ENCODE results near the gene SNU13.

DNA sequence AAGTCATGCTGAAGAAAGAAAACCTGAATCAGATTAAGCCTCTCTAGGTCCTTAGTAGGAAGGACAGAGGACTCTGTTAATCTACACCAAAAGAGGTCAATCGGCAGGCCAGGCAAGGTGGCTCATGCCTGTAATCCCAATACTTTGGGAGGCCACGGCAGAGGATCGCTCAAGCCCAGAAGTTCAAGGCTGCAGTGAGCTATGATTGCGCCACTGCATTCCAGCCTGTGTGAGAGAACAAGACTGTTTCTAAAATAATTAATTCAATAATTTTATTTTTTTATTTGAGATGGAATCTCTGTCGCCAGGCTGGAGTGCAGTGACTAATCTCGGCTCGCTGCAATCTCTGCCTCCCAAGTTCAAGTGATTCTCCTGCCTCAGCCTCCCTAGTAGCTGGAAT lies 63.1 kb downstream of the SNU13 start:
- TF ChIP-seq, protein P1, sequence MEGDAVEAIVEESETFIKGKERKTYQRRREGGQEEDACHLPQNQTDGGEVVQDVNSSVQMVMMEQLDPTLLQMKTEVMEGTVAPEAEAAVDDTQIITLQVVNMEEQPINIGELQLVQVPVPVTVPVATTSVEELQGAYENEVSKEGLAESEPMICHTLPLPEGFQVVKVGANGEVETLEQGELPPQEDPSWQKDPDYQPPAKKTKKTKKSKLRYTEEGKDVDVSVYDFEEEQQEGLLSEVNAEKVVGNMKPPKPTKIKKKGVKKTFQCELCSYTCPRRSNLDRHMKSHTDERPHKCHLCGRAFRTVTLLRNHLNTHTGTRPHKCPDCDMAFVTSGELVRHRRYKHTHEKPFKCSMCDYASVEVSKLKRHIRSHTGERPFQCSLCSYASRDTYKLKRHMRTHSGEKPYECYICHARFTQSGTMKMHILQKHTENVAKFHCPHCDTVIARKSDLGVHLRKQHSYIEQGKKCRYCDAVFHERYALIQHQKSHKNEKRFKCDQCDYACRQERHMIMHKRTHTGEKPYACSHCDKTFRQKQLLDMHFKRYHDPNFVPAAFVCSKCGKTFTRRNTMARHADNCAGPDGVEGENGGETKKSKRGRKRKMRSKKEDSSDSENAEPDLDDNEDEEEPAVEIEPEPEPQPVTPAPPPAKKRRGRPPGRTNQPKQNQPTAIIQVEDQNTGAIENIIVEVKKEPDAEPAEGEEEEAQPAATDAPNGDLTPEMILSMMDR (IDR thresholded peaks at IDR 0.05): no peak
- no peak for TF ChIP-seq EZH2 (IDR thresholded peaks at IDR 0.05)

All from neural progenitor cell (in vitro differentiated cells).